Endodermal cell (in vitro differentiated cells): ENCODE results near the gene SYNE1. TPM values are rescaled to one million over a fixed set of nuclear protein-coding genes. Genes with fewer than 3 reads are reported as not detected.

Experiments used
- DNase-seq: peaks from one replicate; pipeline ENCODE4 v3.0.0-alpha.2; 2017
- H3K27ac ChIP-seq: 2 replicates; pipeline ENCODE4 v1.5.1; 2013; ENCODE audit warnings: mild to moderate bottlenecking, low read depth, low read length, moderate library complexity
- H3K27me3 ChIP-seq: 2 replicates; pipeline ENCODE4 v1.6.1; 2013; ENCODE audit warnings: mild to moderate bottlenecking, low read length, moderate library complexity; ENCODE audit not compliant: insufficient read depth, control insufficient read depth, poor library complexity, severe bottlenecking
- H3K36me3 ChIP-seq: 2 replicates; pipeline ENCODE4 v1.7.0; 2013; ENCODE audit warnings: mild to moderate bottlenecking, low read length, moderate library complexity; ENCODE audit not compliant: control insufficient read depth, insufficient read depth
- H3K4me1 ChIP-seq: one replicate; pipeline ENCODE4 v1.7.0; 2013; ENCODE audit warnings: low read length; ENCODE audit not compliant: control insufficient read depth, insufficient read depth
- H3K4me3 ChIP-seq: 2 replicates; pipeline ENCODE4 v1.5.1; 2013; ENCODE audit warnings: mild to moderate bottlenecking, low read length, moderate library complexity
- H3K9ac ChIP-seq: 2 replicates; pipeline ENCODE4 v1.6.1; 2013; ENCODE audit warnings: mild to moderate bottlenecking, low read length, moderate library complexity; ENCODE audit not compliant: poor library complexity, severe bottlenecking; ENCODE audit errors: extremely low read depth
- H3K9me3 ChIP-seq: 2 replicates; pipeline ENCODE4 v1.6.1; 2013; ENCODE audit warnings: mild to moderate bottlenecking, low read length, moderate library complexity; ENCODE audit not compliant: control insufficient read depth
- H3K27ac Mint-ChIP-seq: 2 replicates; pipeline ENCODE4 v1.8.0; 2020; ENCODE audit warnings: mixed read lengths
- H3K27me3 Mint-ChIP-seq: 2 replicates; pipeline ENCODE4 v1.8.0; 2021; ENCODE audit warnings: mild to moderate bottlenecking, mixed read lengths; ENCODE audit not compliant: insufficient read depth
- H3K36me3 Mint-ChIP-seq: 2 replicates; pipeline ENCODE4 v1.8.0; 2020; ENCODE audit warnings: low read depth, mixed read lengths
- H3K4me1 Mint-ChIP-seq: 2 replicates; pipeline ENCODE4 v1.8.0; 2020; ENCODE audit warnings: mixed read lengths
- H3K4me3 Mint-ChIP-seq: 2 replicates; pipeline ENCODE4 v1.8.0; 2020; ENCODE audit warnings: mild to moderate bottlenecking, moderate library complexity, mixed read lengths
- H3K9me3 Mint-ChIP-seq: 2 replicates; pipeline ENCODE4 v1.8.0; 2020; ENCODE audit warnings: mild to moderate bottlenecking, mixed read lengths
- WGBS, 2 experiments: methylation state at CpG; one replicate each; pipeline versions ENCODE4 v1.1.5 to v1.1.7; 2013; ENCODE audit warnings: missing lambda C conversion rate in 2 of 2, mixed read lengths in 1 of 2; ENCODE audit not compliant: insufficient coverage in 1 of 2, insufficient read length in 1 of 2; 5-methylcytosine and 5-hydroxymethylcytosine counted together
- total RNA-seq, 2 donors: library from RNA; stranded (reverse); fragmentation: NEBNext Ultra II Directional in 1 of 2; extraction: Animal tissue kit (Norgen Biotek cat#: 25700) in 1 of 2; gene quantifications; 2 replicates in 1 of 2; 3 replicates in 1 of 2; pipeline ENCODE4 v1.2.1, GENCODE V29; 2021
- TF ChIP-seq, protein P1 (sequence below): fragments of 200-600 bp; sonication (generic); conservative IDR thresholded peaks from 2 replicates; pipeline ENCODE4 v1.5.0; 2021; ENCODE audit warnings: antibody characterized with exemption, mild to moderate bottlenecking

SYNE1 gene
- total RNA-seq, 2 donors from 2014 or later = 7.9 to 9.5 TPM

DNA sequence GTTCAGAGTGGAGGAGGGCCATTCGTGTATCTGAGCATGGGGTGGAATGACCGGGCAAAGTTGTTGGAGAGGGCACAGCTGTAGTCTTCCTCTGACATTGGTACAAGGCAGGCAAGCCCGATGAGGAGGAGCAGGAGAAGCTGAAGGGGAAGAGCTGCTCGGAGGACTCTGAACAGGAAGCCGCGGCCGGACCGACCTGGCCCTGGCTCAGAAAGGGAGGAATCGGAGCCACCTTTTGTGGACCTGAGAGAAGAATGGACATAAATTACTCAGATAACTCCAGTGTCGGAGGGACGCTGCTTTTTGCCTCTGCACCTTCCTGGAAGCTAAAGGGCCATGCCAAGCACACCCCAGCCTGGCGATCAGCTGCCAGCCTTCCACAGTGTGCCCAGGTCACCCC is 514.7 kb downstream of the SYNE1 start:
- H3K36me3 Mint-ChIP-seq = no peaks in the 10 kb centered on the region
- Histone ChIP-seq H3K9me3 (no peaks in the 10 kb centered on the region), H3K27ac (no peak overlapping the region), H3K4me3 (no peak overlapping the region), H3K36me3 (peaks cover 3% of the 10 kb centered on the region), H3K27me3 (no peaks in the 10 kb centered on the region), H3K9ac (no peak overlapping the region), H3K4me1 (no peaks in the 10 kb centered on the region)
- DNase-seq = no peak
- no peaks in the 10 kb centered on the region for H3K9me3 Mint-ChIP-seq
- TF ChIP-seq, protein P1, sequence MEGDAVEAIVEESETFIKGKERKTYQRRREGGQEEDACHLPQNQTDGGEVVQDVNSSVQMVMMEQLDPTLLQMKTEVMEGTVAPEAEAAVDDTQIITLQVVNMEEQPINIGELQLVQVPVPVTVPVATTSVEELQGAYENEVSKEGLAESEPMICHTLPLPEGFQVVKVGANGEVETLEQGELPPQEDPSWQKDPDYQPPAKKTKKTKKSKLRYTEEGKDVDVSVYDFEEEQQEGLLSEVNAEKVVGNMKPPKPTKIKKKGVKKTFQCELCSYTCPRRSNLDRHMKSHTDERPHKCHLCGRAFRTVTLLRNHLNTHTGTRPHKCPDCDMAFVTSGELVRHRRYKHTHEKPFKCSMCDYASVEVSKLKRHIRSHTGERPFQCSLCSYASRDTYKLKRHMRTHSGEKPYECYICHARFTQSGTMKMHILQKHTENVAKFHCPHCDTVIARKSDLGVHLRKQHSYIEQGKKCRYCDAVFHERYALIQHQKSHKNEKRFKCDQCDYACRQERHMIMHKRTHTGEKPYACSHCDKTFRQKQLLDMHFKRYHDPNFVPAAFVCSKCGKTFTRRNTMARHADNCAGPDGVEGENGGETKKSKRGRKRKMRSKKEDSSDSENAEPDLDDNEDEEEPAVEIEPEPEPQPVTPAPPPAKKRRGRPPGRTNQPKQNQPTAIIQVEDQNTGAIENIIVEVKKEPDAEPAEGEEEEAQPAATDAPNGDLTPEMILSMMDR = no peak
- peaks cover 2% of the 10 kb centered on the region for H3K4me1 Mint-ChIP-seq
- no peak overlapping the region for H3K27ac Mint-ChIP-seq
- 93 to 97% methylated on average over 6 to 12 of the region's 12 CpGs for WGBS, 2 experiments
- H3K27me3 Mint-ChIP-seq = no peaks in the 10 kb centered on the region
- H3K4me3 Mint-ChIP-seq = no peak overlapping the region

DNA sequence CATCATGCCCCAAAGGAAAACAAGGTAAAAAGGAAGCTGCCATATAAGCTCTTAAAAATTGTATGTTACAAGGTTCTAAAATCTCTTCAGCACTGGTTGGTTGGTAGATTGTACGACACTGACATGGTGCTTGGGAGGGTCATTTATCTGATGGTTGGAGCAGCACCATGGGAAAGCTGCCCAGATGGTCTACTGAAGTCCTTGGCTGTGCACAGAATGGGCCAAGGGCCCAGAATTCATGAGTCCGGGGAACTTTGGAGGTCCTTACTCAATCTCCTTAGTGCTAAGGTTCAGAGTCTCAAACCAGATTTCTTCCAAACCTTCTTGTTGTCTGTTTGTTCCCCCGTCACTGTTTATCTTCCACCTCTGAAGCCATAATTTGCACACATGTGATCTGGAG is 515.3 kb downstream of the SYNE1 start:
- WGBS, 2 experiments = 92 to 100% methylated on average over 2 to 3 of the region's 3 CpGs
- H3K4me1 Mint-ChIP-seq = peaks cover 2% of the 10 kb centered on the region

DNA sequence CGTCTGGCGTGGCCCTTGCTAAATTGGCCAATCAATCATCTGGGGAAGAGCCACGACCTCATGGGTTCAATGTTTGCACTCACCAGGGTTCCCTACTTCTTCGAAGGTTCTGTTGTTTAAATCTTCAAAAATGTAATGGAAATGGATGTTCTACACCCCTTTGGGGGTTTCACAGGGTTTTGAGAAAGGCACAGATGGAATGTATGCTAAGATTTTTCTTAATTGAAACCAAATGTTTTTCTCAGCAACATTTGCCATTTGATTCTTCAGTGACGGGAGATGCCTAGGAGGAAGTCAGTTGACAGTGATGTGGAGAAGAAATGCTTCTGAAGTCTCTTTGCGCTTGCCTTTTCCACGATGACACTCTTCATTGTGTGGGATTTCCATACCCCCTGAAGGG is 517.3 kb downstream of the SYNE1 start:
- 71 to 85% methylated on average over 3 to 7 of the region's 7 CpGs for WGBS, 2 experiments
- no peak overlapping the region for H3K9ac ChIP-seq
- H3K27ac ChIP-seq = no peak overlapping the region
- H3K4me3 ChIP-seq = no peak overlapping the region
- H3K27me3 ChIP-seq = no peaks in the 10 kb centered on the region
- no peak for DNase-seq
- no peaks in the 10 kb centered on the region for H3K27me3 Mint-ChIP-seq
- TF ChIP-seq, protein P1 = no peak
- peaks cover 3% of the 10 kb centered on the region for H3K36me3 ChIP-seq
- H3K4me3 Mint-ChIP-seq = no peak overlapping the region
- no peaks in the 10 kb centered on the region for H3K9me3 ChIP-seq
- H3K36me3 Mint-ChIP-seq = no peaks in the 10 kb centered on the region
- H3K27ac Mint-ChIP-seq = no peak overlapping the region
- H3K4me1 Mint-ChIP-seq = peaks cover 2% of the 10 kb centered on the region
- H3K4me1 ChIP-seq = no peaks in the 10 kb centered on the region
- H3K9me3 Mint-ChIP-seq = no peaks in the 10 kb centered on the region

More for the DNA sequence above, 515.3 kb downstream of the SYNE1 start:
- H3K4me3 ChIP-seq = no peak overlapping the region
- Mint-ChIP-seq H3K27me3 (no peaks in the 10 kb centered on the region), H3K27ac (no peak overlapping the region), H3K9me3 (no peaks in the 10 kb centered on the region), H3K4me3 (no peak overlapping the region), H3K36me3 (no peaks in the 10 kb centered on the region)
- H3K4me1 ChIP-seq = no peaks in the 10 kb centered on the region
- H3K9me3 ChIP-seq = no peaks in the 10 kb centered on the region
- H3K27ac ChIP-seq = no peak overlapping the region
- H3K9ac ChIP-seq = no peak overlapping the region
- TF ChIP-seq, protein P1 = no peak
- peaks cover 3% of the 10 kb centered on the region for H3K36me3 ChIP-seq
- no peak for DNase-seq
- no peaks in the 10 kb centered on the region for H3K27me3 ChIP-seq
